MCF 10A (cell line): ENCODE results near the gene TCOF1. TPM values are rescaled to one million over a fixed set of nuclear protein-coding genes. Genes with fewer than 3 reads are reported as not detected.

ENCODE experiments used
- BruUV-seq: library from RNA; stranded (reverse); fragments of 400-500 nt; replicated peaks from 2 replicates; lab custom pipeline; 2021; lab: Mats Ljungman, UMichigan
- CTCF ChIA-PET: fragments of 300-600 bp; sonication (Branson Sonifier 250); formaldehyde crosslinking; extraction: SDS; loops from one replicate; lab custom pipeline; 2021; ENCODE audit warnings: antibody characterized with exemption, inconsistent platforms; lab: Yijun Ruan, JAX
- POLR2A ChIA-PET: fragments of 300-600, 350-650 bp; sonication (Branson Sonifier 250); formaldehyde crosslinking; extraction: SDS; loops from one replicate; lab custom pipeline; 2020; ENCODE audit warnings: antibody characterized with exemption, inconsistent platforms; lab: Yijun Ruan, JAX
- DNase-seq: peaks from one replicate; pipeline ENCODE4 v3.0.0-alpha.2; 2018; ENCODE audit not compliant: unreplicated experiment
- H3K27ac Mint-ChIP-seq: one replicate; pipeline ENCODE4 v1.8.0; 2022; ENCODE audit warnings: mild to moderate bottlenecking, low read depth, mixed read lengths; ENCODE audit not compliant: unreplicated experiment
- H3K27me3 Mint-ChIP-seq: one replicate; pipeline ENCODE4 v1.8.0; 2022; ENCODE audit warnings: mixed read lengths; ENCODE audit not compliant: insufficient read depth, unreplicated experiment
- H3K36me3 Mint-ChIP-seq: one replicate; pipeline ENCODE4 v1.8.0; 2022; ENCODE audit warnings: mild to moderate bottlenecking, moderate library complexity, mixed read lengths; ENCODE audit not compliant: insufficient read depth, unreplicated experiment
- H3K4me1 Mint-ChIP-seq: one replicate; pipeline ENCODE4 v1.8.0; 2022; ENCODE audit warnings: mixed read lengths; ENCODE audit not compliant: insufficient read depth, unreplicated experiment
- H3K4me3 Mint-ChIP-seq: one replicate; pipeline ENCODE4 v1.8.0; 2022; ENCODE audit warnings: mild to moderate bottlenecking, moderate library complexity, mixed read lengths; ENCODE audit not compliant: unreplicated experiment
- H3K9me3 Mint-ChIP-seq: one replicate; pipeline ENCODE4 v1.8.0; 2022; ENCODE audit warnings: mixed read lengths; ENCODE audit not compliant: unreplicated experiment
- intact Hi-C: fragments of 100-400 bp; cut with micrococcal nuclease; formaldehyde crosslinking; loops from 2 replicates; pipeline ENCODE4 v1.14.1; 2022
- total RNA-seq: library from RNA; stranded (reverse); gene quantifications from 2 replicates; pipeline ENCODE4 v1.2.3, GENCODE V29; 2022
- TF ChIP-seq, protein P1 (sequence below): fragments of 200-600 bp; IDR thresholded peaks from one replicate; pipeline ENCODE4 v1.8.0; 2022; ENCODE audit warnings: antibody characterized with exemption, mild to moderate bottlenecking; ENCODE audit not compliant: unreplicated experiment

TCOF1 gene
- total RNA-seq, 1 experiment from 2014 or later = 83.5 TPM

DNA sequence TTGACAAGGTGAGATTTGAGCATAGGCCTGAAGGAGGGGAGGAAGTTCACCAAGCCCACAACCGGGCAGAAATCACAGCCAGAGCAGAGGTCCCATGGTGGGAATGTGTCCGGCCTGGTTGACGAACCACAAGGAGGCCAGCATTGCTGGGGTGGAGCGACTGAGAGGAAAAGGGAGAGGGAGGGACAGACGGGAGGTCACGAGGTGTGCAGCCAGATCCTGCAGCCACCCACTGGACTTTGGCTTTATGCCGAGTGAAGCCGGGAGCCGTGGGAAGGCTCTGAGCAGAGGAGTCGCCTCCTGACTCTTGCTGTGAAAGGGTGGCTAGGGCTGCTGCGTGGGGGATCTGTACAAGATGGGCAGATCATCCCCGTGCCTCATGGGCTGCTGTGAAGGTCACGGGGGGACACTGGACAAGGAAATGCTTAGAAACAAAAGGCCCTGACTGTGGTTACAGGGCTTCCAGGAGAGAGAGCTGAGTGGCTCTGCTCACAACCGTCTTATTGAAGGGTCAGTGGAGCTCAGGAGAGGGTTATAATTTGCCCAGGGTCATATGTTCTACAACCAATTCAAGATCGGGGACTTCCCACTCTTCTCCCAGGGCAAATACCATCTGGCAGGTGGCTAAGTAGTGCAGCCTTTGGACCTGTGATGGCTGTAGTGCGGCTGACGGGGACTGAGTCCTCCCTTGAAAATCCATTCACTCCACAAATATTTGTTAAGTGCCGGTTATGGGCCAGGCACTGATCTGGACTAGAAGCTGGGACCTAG, 70.8 kb downstream of the TCOF1 start:
- no peak overlapping the region for H3K4me3 Mint-ChIP-seq
- no peak overlapping the region for H3K27ac Mint-ChIP-seq
- TF ChIP-seq, protein P1, sequence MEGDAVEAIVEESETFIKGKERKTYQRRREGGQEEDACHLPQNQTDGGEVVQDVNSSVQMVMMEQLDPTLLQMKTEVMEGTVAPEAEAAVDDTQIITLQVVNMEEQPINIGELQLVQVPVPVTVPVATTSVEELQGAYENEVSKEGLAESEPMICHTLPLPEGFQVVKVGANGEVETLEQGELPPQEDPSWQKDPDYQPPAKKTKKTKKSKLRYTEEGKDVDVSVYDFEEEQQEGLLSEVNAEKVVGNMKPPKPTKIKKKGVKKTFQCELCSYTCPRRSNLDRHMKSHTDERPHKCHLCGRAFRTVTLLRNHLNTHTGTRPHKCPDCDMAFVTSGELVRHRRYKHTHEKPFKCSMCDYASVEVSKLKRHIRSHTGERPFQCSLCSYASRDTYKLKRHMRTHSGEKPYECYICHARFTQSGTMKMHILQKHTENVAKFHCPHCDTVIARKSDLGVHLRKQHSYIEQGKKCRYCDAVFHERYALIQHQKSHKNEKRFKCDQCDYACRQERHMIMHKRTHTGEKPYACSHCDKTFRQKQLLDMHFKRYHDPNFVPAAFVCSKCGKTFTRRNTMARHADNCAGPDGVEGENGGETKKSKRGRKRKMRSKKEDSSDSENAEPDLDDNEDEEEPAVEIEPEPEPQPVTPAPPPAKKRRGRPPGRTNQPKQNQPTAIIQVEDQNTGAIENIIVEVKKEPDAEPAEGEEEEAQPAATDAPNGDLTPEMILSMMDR = no peak
- intact Hi-C loops = no loop called here
- no peak for DNase-seq
- no peaks in the 10 kb centered on the region for H3K4me1 Mint-ChIP-seq
- H3K9me3 Mint-ChIP-seq = no peaks in the 10 kb centered on the region
- ChIA-PET CTCF (interaction anchor here (0.6 to 1.4 kb wide), 3 partner anchors 10 to 22 kb away, joined by 3 to 6 read pairs (median 4); no protein-coding TSS in a partner anchor), POLR2A (no interaction called here)
- no peaks in the 10 kb centered on the region for H3K36me3 Mint-ChIP-seq
- H3K27me3 Mint-ChIP-seq = no peaks in the 10 kb centered on the region
- no TSS peak for BruUV-seq

DNA sequence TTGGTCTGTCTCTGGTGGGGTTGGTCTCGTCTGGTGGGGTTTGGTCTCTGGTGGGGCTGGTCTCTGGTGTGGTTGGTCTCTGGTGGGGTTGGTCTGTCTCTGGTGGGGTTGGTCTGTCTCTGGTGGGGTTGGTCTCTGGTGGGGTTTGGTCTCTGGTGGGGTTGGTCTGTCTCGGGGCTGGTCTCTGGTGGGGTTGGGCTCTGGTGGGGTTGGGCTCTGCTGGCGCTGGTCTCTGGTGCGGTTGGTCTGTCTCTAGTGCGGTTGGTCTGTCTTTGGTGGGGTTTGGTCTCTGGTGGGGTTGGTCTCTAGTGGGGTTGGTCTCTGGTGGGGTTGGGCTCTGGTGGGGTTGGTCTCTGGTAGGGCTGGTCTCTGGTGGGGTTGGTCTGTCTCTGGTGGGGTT, 71.5 kb downstream of the TCOF1 start:
- TF ChIP-seq, protein P1 = no peak
- ChIA-PET CTCF (interaction anchor here (0.6 to 1.4 kb wide), 4 partner anchors 9 to 157 kb away, joined by 3 to 6 read pairs (median 4); no protein-coding TSS in a partner anchor), POLR2A (no interaction called here)
- no peaks in the 10 kb centered on the region for H3K9me3 Mint-ChIP-seq
- no peak for DNase-seq
- no peak overlapping the region for H3K4me3 Mint-ChIP-seq
- BruUV-seq = no TSS peak
- no peaks in the 10 kb centered on the region for H3K4me1 Mint-ChIP-seq
- H3K27me3 Mint-ChIP-seq = no peaks in the 10 kb centered on the region
- intact Hi-C loops = no loop called here
- no peaks in the 10 kb centered on the region for H3K36me3 Mint-ChIP-seq
- no peak overlapping the region for H3K27ac Mint-ChIP-seq

DNA sequence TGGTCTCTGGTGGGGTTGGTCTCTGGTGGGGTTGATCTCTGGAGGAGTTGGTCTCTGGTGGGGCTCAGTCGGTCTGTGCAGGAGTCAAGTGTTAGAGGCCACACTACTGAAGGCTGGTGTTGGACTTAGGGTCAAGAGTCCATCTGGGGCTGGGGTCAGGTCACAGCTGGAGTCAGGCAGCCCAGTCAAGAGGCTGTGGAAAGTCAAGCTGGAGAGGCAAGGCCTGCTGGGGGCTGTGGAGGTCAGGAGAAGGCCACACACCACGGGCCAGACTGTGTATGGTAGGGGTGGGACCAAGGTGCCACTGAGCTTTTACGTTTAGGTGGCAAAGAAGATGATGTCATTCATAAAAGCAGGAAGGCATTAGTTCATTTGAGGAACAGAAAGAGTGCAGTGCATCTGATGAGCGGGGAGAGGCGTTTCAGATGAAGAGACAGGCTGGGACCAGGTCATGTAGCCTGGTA, 71.9 kb downstream of the TCOF1 start:
- TF ChIP-seq, protein P1 = no peak
- Mint-ChIP-seq H3K4me1 (no peaks in the 10 kb centered on the region), H3K36me3 (no peaks in the 10 kb centered on the region), H3K27me3 (no peaks in the 10 kb centered on the region), H3K9me3 (no peaks in the 10 kb centered on the region), H3K27ac (no peak overlapping the region), H3K4me3 (no peak overlapping the region)
- intact Hi-C loops = no loop called here
- ChIA-PET POLR2A (no interaction called here), CTCF (interaction anchor here (0.6 to 1.4 kb wide), 2 partner anchors 9 to 157 kb away, joined by 4 read pairs; no protein-coding TSS in a partner anchor)
- no TSS peak for BruUV-seq
- no peak for DNase-seq

DNA sequence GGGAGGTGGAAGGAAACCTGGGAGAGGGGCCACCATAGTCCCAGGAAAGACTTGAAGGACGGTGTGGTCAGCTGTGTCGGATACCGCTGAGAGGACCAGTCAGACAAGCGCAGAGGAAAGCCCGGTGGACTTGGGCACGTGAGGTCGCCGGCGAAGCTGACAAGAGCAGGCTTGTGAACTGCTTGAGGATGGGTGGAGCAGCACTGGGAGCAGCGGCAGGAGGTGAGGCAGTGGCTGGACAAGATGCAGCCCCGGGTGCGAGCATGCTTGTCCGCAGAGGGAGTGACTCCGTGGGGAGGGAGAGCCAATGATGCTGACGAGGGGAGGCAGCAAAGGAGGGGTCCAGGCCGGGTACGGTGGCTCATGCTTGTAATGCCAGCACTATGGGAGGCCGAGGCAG, 73.6 kb downstream of the TCOF1 start:
- intact Hi-C loops = loop anchor here (10.0 kb wide), 1 partner anchor 426 kb away; the partner anchor contains the start of genes HMGXB3 and TIGD6
- BruUV-seq = no TSS peak
- POLR2A ChIA-PET = no interaction called here
- H3K4me3 Mint-ChIP-seq = no peak overlapping the region
- H3K36me3 Mint-ChIP-seq = no peaks in the 10 kb centered on the region
- no peak for DNase-seq
- H3K27ac Mint-ChIP-seq = no peak overlapping the region
- CTCF ChIA-PET = interaction anchor here (0.6 kb wide), 1 partner anchor 20 kb away, joined by 3 read pairs; no protein-coding TSS in a partner anchor
- TF ChIP-seq, protein P1 = no peak
- no peaks in the 10 kb centered on the region for H3K27me3 Mint-ChIP-seq
- peaks cover 4% of the 10 kb centered on the region for H3K4me1 Mint-ChIP-seq
- no peaks in the 10 kb centered on the region for H3K9me3 Mint-ChIP-seq
